H9 (cell line): ENCODE results near the gene CNTF. TPM values are rescaled to one million over a fixed set of nuclear protein-coding genes. Genes with fewer than 3 reads are reported as not detected.

Experiments
- DNase-seq: peaks from one replicate; pipeline ENCODE4 v3.0.0-alpha.2; 2017
- H2AFZ ChIP-seq: one replicate; pipeline ENCODE4 v1.6.1; 2013; ENCODE audit warnings: mild to moderate bottlenecking, low read length, control low read depth, moderate library complexity
- H2AK5ac ChIP-seq: 2 replicates; pipeline ENCODE4 v1.6.1; 2013; ENCODE audit warnings: low read length, control low read depth, mixed read lengths; ENCODE audit not compliant: insufficient read length
- H2BK120ac ChIP-seq: one replicate; pipeline ENCODE4 v1.6.1; 2013; ENCODE audit warnings: low read depth, mild to moderate bottlenecking, low read length, control low read depth, inconsistent platforms; ENCODE audit not compliant: poor library complexity, severe bottlenecking
- H2BK12ac ChIP-seq: 2 replicates; pipeline ENCODE4 v1.6.1; 2013; ENCODE audit warnings: low read length, control low read depth, mixed read lengths, low read depth; ENCODE audit not compliant: insufficient read length
- H2BK15ac ChIP-seq: 2 replicates; pipeline ENCODE4 v1.6.1; 2013; ENCODE audit warnings: low read depth, low read length, control low read depth
- H2BK20ac ChIP-seq: one replicate; pipeline ENCODE4 v1.6.1; 2013; ENCODE audit warnings: low read depth, mild to moderate bottlenecking, low read length, control low read depth, inconsistent platforms; ENCODE audit not compliant: poor library complexity, severe bottlenecking
- H2BK5ac ChIP-seq: 2 replicates; pipeline ENCODE4 v1.6.1; 2013; ENCODE audit warnings: low read length, control low read depth, mixed read lengths; ENCODE audit not compliant: insufficient read length
- H3K14ac ChIP-seq: 2 replicates; pipeline ENCODE4 v1.6.1; 2013; ENCODE audit warnings: low read length, control low read depth; ENCODE audit not compliant: insufficient read depth
- H3K18ac ChIP-seq: 2 replicates; pipeline ENCODE4 v1.6.1; 2013; ENCODE audit warnings: low read depth, mild to moderate bottlenecking, mixed read lengths, low read length, control low read depth; ENCODE audit not compliant: insufficient read length
- H3K23ac ChIP-seq: 2 replicates; pipeline ENCODE4 v1.6.1; 2013; ENCODE audit warnings: low read length, control low read depth, mixed read lengths, low read depth; ENCODE audit not compliant: insufficient read length
- H3K23me2 ChIP-seq: 2 replicates; pipeline ENCODE4 v1.6.1; 2013; ENCODE audit warnings: low read depth, mild to moderate bottlenecking, mixed read lengths, low read length, control low read depth; ENCODE audit not compliant: insufficient read length, poor library complexity, severe bottlenecking
- H3K27ac ChIP-seq: 2 replicates; pipeline ENCODE4 v1.5.1; 2013; ENCODE audit warnings: low read length, control low read depth, mixed read lengths, low read depth; ENCODE audit not compliant: insufficient read length
- H3K27me3 ChIP-seq: 2 replicates; pipeline ENCODE4 v1.6.1; 2013; ENCODE audit warnings: low read length, control low read depth, inconsistent platforms; ENCODE audit not compliant: insufficient read depth
- H3K4ac ChIP-seq: 2 replicates; pipeline ENCODE4 v1.6.1; 2013; ENCODE audit warnings: low read depth, mild to moderate bottlenecking, control low read depth, inconsistent platforms, low read length, moderate library complexity
- H3K4me1 ChIP-seq: 2 replicates; pipeline ENCODE4 v1.6.1; 2013; ENCODE audit warnings: low read length, control low read depth, inconsistent platforms; ENCODE audit not compliant: insufficient read depth
- H3K4me2 ChIP-seq: 2 replicates; pipeline ENCODE4 v1.6.1; 2013; ENCODE audit warnings: low read length, control low read depth, mixed read lengths; ENCODE audit not compliant: insufficient read length, insufficient read depth
- H3K56ac ChIP-seq: 2 replicates; pipeline ENCODE4 v1.6.1; 2013; ENCODE audit warnings: low read depth, mild to moderate bottlenecking, mixed read lengths, low read length, control low read depth; ENCODE audit not compliant: insufficient read length
- H3K79me1 ChIP-seq: 2 replicates; pipeline ENCODE4 v1.6.1; 2013; ENCODE audit warnings: low read depth, mild to moderate bottlenecking, moderate library complexity, low read length, control low read depth, inconsistent platforms; ENCODE audit not compliant: insufficient read depth, poor library complexity, severe bottlenecking
- H3K79me2 ChIP-seq: 2 replicates; pipeline ENCODE4 v1.6.1; 2013; ENCODE audit warnings: low read length, control low read depth, inconsistent platforms; ENCODE audit not compliant: insufficient read depth
- H3K9ac ChIP-seq: 2 replicates; pipeline ENCODE4 v1.6.1; 2013; ENCODE audit warnings: low read length, control low read depth, mixed read lengths; ENCODE audit not compliant: insufficient read length; ENCODE audit errors: extremely low read depth
- H3K9me3 ChIP-seq: one replicate; pipeline ENCODE4 v1.6.1; 2013; ENCODE audit warnings: low read depth, low read length, inconsistent platforms; ENCODE audit not compliant: control insufficient read depth
- H3T11ph ChIP-seq: one replicate; pipeline ENCODE4 v1.6.1; 2013; ENCODE audit warnings: mild to moderate bottlenecking, low read length, control low read depth, inconsistent platforms
- H4K20me1 ChIP-seq: one replicate; pipeline ENCODE4 v1.6.1; 2013; ENCODE audit not compliant: control insufficient read depth, insufficient read length, insufficient read depth
- H4K5ac ChIP-seq: 2 replicates; pipeline ENCODE4 v1.6.1; 2013; ENCODE audit warnings: low read depth, mild to moderate bottlenecking, mixed read lengths, low read length, control low read depth; ENCODE audit not compliant: insufficient read length
- H4K8ac ChIP-seq: replicated peaks from 2 replicates; pipeline ENCODE4 v1.6.1; 2013; ENCODE audit warnings: low read length, control low read depth, mixed read lengths, low read depth; ENCODE audit not compliant: insufficient read length
- H4K91ac ChIP-seq: 2 replicates; pipeline ENCODE4 v1.6.1; 2013; ENCODE audit warnings: low read depth, mild to moderate bottlenecking, moderate library complexity, mixed read lengths, low read length, control low read depth; ENCODE audit not compliant: insufficient read length
- H3K27ac Mint-ChIP-seq, 3 experiments: 2 replicates in 2 of 3; 3 replicates in 1 of 3; pipeline ENCODE4 v1.8.0; 2020 to 2021; ENCODE audit warnings: mixed read lengths in 3 of 3, mild to moderate bottlenecking in 1 of 3, moderate library complexity in 1 of 3
- H3K27me3 Mint-ChIP-seq: 2 replicates; pipeline ENCODE4 v1.8.0; 2021; ENCODE audit warnings: low read depth, mild to moderate bottlenecking, moderate library complexity, mixed read lengths
- H3K36me3 Mint-ChIP-seq, 3 experiments: 2 replicates in 2 of 3; 3 replicates in 1 of 3; pipeline ENCODE4 v1.8.0; 2020 to 2021; ENCODE audit warnings: low read depth in 3 of 3, mixed read lengths in 3 of 3; ENCODE audit not compliant: insufficient read depth in 1 of 3
- H3K4me1 Mint-ChIP-seq, 2 experiments: 2 replicates each; pipeline ENCODE4 v1.8.0; 2020; ENCODE audit warnings: mixed read lengths in 2 of 2
- H3K4me3 Mint-ChIP-seq, 2 experiments: 2 replicates in 1 of 2; 3 replicates in 1 of 2; pipeline ENCODE4 v1.8.0; 2020 to 2021; ENCODE audit warnings: mild to moderate bottlenecking in 2 of 2, mixed read lengths in 2 of 2, moderate library complexity in 1 of 2
- H3K9me3 Mint-ChIP-seq, 2 experiments: 2 replicates in 1 of 2; 3 replicates in 1 of 2; pipeline ENCODE4 v1.8.0; 2020; ENCODE audit warnings: mild to moderate bottlenecking in 2 of 2, mixed read lengths in 2 of 2, moderate library complexity in 1 of 2
- CTCF ChIP-seq: fragments of 200-600 bp; sonication (generic); conservative IDR thresholded peaks from 3 replicates; pipeline ENCODE4 v1.8.0; 2021; ENCODE audit warnings: antibody characterized with exemption, mild to moderate bottlenecking
- WGBS: extraction: QIAGEN DNeasy Blood & Tissue Kit; methylation state at CpG from one replicate; pipeline ENCODE4 v1.1.7; 2013; ENCODE audit warnings: missing lambda C conversion rate, low lambda C conversion rate, mixed read lengths; ENCODE audit not compliant: insufficient read length; ENCODE audit errors: extremely low coverage; 5-methylcytosine and 5-hydroxymethylcytosine counted together
- total RNA-seq: library from RNA; stranded (reverse); gene quantifications from 2 replicates; pipeline ENCODE4 v1.2.1, GENCODE V29; 2021

The CNTF gene
- total RNA-seq, 1 experiment from 2014 or later = 3.5 TPM

GRCh38 chr11:58626934-58627483 is 4.5 kb downstream of the CNTF start:
- Histone ChIP-seq H2BK12ac (no peak overlapping the region), H4K91ac (no peak overlapping the region)

More at GRCh38 chr11:58626934-58627483, 4.5 kb downstream of the CNTF start:
- Histone ChIP-seq H3K4me2 (no peak overlapping the region), H4K5ac (no peak overlapping the region), H3K9ac (no peak overlapping the region), H3K27me3 (no peaks in the 10 kb centered on the region), H3K4me1 (peaks cover 3% of the 10 kb centered on the region; the same call in 1 of the 2 replicates), H3K23me2 (no peaks in the 10 kb centered on the region), H3K79me1 (no peaks in the 10 kb centered on the region), H2AK5ac (no peak overlapping the region), H3K56ac (no peak overlapping the region), H4K20me1 (no peaks in the 10 kb centered on the region), H3K4ac (no peak overlapping the region), H2BK120ac (no peak overlapping the region), H3K79me2 (no peaks in the 10 kb centered on the region), H3T11ph (no peak overlapping the region), H3K18ac (no peak overlapping the region), H3K14ac (no peak overlapping the region), H3K23ac (no peak overlapping the region), H2BK5ac (no peak overlapping the region), H2BK20ac (no peak overlapping the region), H2AFZ (no peak overlapping the region), H4K8ac (no peak overlapping the region), H3K9me3 (no peaks in the 10 kb centered on the region), H3K27ac (no peak overlapping the region), H2BK15ac (no peak overlapping the region)
- Mint-ChIP-seq H3K36me3 (peaks cover 18 to 33% (median 25%) of the 10 kb centered on the region in 3 experiments; a peak in 6 of 7 replicates), H3K9me3 (no peaks in the 10 kb centered on the region), H3K27me3 (no peaks in the 10 kb centered on the region), H3K4me1 (peaks cover 6 to 12% of the 10 kb centered on the region in 2 experiments; a peak in 2 of 4 replicates), H3K4me3 (no peak overlapping the region), H3K27ac (no peak overlapping the region)
- DNase-seq = no peak
- no peak for TF ChIP-seq CTCF
- 100% methylated on average over 2 of the region's 4 CpGs for WGBS
